ENCODE data around the gene MRPS18A. TPM values are rescaled to one million over a fixed set of nuclear protein-coding genes. Genes with fewer than 3 reads are reported as not detected.
A peak's percentile ranks its signal among the peaks of the same experiment; 100 is the strongest.
"Not testable (repeated sequence)": the region's sequence is repeated elsewhere in the genome, so short reads cannot be mapped to it uniquely, and the experiment has no call there.

Gene MRPS18A
- total RNA-seq, 1 experiment from 2014 or later: 47.3 TPM

GRCh38 chr6:43635387-43636307 is 51.9 kb downstream of the MRPS18A start, which contains the start of gene MAD2L1BP:
TSS of gene MAD2L1BP (plus strand) at chr6:43635840. CDS start at chr6:43635876, 36 bp downstream.
- no peaks in the 10 kb centered on the region for H3K9me3 ChIP-seq
- DNase-seq: peak; percentile 71
- H3K4me3 ChIP-seq: peak within 1 kb of the TSS; percentile 80
- peaks cover 18% of the 10 kb centered on the region for H3K36me3 ChIP-seq
- H3K27me3 ChIP-seq: no peaks in the 10 kb centered on the region

GRCh38 chr6:43634702-43635303 is 52.8 kb downstream of the MRPS18A start:
- Histone ChIP-seq H3K36me3 (peaks cover 10% of the 10 kb centered on the region), H3K27me3 (no peaks in the 10 kb centered on the region), H3K9me3 (no peaks in the 10 kb centered on the region), H3K4me3 (no peak overlapping the region)
- DNase-seq: no peak

GRCh38 chr6:43633002-43633401 is 54.6 kb downstream of the MRPS18A start:
- not testable (repeated sequence) for DNase-seq, H3K27me3 ChIP-seq, H3K4me3 ChIP-seq, H3K36me3 ChIP-seq, H3K9me3 ChIP-seq

- peaks cover 2% of the 10 kb centered on the region for H3K36me3 ChIP-seq
- H3K27me3 ChIP-seq: no peaks in the 10 kb centered on the region
- no peak for DNase-seq
- H3K9me3 ChIP-seq: no peaks in the 10 kb centered on the region
- no peak overlapping the region for H3K4me3 ChIP-seq
Measured at GRCh38 chr6:43630980-43631619, 56.5 kb downstream of the MRPS18A start.

GRCh38 chr6:43629505-43630300 is 57.9 kb downstream of the MRPS18A start:
- Histone ChIP-seq H3K9me3 (no peaks in the 10 kb centered on the region), H3K4me3 (peak overlapping the region; percentile 63), H3K27me3 (no peaks in the 10 kb centered on the region), H3K36me3 (peaks cover 8% of the 10 kb centered on the region)
- peak; percentile 91 for DNase-seq

GRCh38 chr6:43629104-43629504 is 58.5 kb downstream of the MRPS18A start, which contains the start of gene GTPBP2:
TSS of gene GTPBP2 (minus strand) at chr6:43629264. CDS start at chr6:43629162, 102 bp downstream.
- peak within 1 kb of the TSS; percentile 63 for H3K4me3 ChIP-seq
- no peaks in the 10 kb centered on the region for H3K9me3 ChIP-seq
- peak; percentile 96 for DNase-seq
- H3K27me3 ChIP-seq: no peaks in the 10 kb centered on the region
- peaks cover 8% of the 10 kb centered on the region for H3K36me3 ChIP-seq

DNA sequence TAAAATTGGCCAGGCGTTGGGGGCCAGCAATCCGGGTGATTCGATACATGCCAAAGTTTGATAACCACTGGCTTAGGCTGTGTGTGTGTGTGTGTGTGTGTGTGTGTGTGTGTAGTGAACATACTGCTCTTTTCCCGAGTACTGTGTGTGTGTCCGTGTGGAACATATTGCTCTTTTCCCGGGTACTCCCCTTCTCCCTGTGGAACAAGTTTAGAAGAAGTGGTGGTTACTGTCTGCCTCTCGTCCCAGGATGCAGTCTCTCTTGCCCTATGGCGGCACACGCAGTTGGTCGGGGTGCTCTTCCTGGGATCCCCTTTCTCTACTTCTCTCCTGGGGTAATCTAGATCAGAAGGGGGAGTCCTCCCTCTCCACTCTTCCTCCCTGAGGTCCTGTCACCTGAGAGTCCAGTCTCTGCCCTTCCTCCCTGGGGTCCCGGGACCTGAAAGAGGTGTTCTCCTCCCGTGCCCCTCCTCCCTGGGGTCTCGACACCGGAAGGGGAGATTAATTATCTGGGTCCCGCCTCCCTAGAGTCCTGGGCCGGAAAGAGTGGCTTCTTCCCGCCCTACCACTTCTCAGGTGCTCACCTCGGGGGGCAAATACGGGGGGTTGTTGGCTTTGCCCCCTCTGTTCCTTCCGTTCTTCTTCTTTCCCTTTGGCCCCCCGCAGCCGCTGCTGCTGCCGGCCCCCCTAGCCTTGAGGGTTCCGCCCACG is 59.0 kb downstream of the MRPS18A start:
- DNase-seq: peak; percentile 35
- Histone ChIP-seq H3K4me3 (peak overlapping the region; percentile 63), H3K36me3 (peaks cover 8% of the 10 kb centered on the region), H3K27me3 (no peaks in the 10 kb centered on the region), H3K9me3 (no peaks in the 10 kb centered on the region)

DNA sequence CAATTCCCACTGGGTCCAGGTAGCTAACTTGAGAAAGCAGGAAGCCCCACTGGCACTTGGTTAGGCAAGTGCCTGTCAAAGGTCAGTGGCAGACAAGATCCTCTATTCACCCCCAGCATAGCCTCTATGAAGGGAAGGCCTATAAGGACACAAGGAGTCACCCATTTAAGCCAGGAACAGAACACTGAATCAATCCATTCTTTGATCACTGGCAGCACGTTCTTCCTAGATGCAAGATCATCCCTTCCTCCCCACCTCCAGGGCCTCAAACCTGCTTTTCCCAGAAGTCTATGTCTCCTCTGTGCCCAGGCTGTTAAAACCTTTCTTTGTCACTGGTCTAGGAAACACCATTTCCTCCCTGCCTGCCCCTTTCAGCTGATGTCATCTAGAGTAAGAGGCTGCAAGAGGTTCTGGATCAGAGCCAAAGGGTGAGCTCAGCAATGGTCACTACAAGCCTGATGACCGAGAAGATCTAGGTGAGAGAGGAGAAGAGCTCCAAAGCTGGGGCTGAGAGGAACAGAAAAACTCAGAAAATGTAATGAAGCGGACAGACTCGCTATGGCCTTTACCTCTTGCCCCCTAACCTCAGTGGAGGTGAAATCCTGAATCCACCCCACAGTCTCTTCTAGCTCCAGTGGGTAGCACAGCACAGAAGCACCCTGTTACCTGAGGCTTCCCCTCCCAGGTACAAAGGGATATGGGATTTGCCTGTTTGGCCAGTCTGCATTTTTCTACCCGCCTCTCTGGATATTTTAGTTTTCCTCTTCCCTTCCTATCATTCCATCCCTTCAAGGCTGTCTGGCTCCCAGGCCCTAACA is 60.4 kb downstream of the MRPS18A start:
- Histone ChIP-seq H3K9me3 (no peaks in the 10 kb centered on the region), H3K4me3 (no peak overlapping the region; the same call in 1 of the 2 replicates), H3K27me3 (no peaks in the 10 kb centered on the region), H3K36me3 (peaks cover 8% of the 10 kb centered on the region)
- DNase-seq: peak; percentile 77

DNA sequence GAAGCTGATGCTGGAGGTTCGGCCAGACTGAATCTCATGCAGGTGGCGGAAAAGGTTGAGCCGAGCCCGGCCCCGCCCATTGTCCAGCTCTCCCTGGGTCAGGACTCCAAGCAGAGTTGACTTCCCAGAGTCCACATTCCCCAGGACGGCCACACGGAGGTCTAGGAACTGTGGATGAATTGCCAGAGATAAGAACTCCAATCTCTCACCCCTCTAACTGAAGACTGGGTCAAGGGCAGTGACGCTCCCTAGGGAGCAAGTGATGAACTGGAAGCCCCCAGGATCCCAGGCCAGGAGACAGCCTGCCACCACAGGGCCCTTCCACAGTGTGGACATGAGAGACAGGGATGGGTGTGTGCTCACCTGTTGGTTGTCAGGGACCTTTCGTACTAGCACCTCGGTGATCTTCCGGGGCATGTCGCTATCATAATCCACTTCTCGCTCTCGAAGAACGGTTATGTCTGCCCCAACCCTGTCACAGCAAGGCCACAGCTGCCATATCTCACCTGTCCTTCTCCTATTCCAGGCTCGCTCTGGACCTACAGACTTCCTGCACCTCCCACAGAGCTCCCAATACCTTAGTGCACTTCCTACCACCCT is 62.1 kb downstream of the MRPS18A start:
- Histone ChIP-seq H3K4me3 (no peak overlapping the region), H3K9me3 (no peaks in the 10 kb centered on the region), H3K36me3 (peaks cover 14% of the 10 kb centered on the region), H3K27me3 (no peaks in the 10 kb centered on the region)
- no peak for DNase-seq

DNA sequence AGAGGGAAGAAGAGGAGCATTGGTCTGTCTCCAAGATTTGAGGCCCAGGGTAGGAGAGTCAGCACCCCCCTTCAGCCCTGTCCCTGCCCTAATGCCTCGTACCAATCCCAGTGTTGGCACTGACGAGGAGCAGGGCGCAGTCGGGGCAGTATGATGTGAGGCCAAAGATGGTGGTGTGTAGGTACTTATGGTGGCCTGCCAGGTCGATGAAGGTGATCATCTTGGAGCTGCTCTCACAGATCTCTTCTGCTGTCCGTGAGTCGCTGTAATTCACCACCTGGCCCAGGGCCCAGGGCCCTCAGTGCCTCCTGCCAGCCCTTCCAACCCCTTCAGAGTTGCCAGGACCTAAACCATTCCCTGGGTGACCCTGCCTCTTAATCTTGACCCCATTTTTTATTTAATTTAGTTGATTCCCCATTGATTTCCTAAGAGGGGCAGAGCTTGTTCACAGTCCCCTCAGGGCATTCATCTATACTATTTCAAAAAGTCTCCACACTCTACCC is 62.8 kb downstream of the MRPS18A start:
- Histone ChIP-seq H3K4me3 (no peak overlapping the region), H3K9me3 (no peaks in the 10 kb centered on the region), H3K27me3 (no peaks in the 10 kb centered on the region), H3K36me3 (peaks cover 14% of the 10 kb centered on the region)
- peak; percentile 46 for DNase-seq

DNA sequence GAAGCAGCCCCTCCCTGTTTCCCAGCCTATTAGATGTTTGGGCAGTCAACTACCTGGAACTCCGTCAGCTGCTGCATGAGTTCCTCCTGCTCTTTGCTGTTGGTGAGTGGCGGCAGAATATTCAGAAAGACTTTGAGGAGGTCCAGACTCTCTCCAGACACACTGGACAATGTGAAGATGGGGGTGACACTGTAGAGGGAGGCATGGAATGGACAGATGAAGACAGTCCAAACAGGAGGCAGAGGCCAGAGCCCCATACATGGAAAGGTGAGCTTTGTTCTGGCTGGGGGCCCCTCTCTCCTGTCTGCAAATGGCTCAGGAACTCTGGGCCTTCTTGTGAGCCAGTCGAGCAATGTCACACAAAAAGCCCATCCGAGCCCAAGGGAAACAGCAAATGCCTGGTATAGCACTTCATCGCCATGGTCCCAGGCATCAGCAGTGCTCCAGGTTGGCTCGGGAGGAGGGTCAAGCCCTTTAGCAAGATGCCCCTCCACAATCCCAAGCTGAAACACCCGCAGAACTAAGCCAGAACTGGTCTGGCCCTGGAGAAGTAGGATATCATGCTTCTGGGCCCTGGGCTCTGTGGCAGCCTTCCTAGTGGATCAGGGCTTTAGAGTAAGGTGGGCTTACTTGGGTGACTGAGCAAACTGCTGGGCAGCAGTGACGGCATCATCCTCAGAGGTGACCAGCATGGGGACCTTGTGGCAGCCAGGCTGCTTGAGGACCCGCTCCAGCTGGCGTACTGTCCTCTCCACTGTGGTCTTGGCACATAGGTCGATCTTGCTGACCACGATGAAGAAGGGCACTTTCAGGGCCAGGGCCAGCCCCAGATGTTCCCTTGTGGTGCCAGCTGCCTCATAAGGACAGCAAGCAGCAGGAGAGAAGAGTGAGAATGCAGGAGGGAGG is 63.5 kb downstream of the MRPS18A start:
- Histone ChIP-seq H3K9me3 (no peaks in the 10 kb centered on the region), H3K36me3 (peaks cover 14% of the 10 kb centered on the region), H3K27me3 (no peaks in the 10 kb centered on the region), H3K4me3 (no peak overlapping the region)
- no peak for DNase-seq

GRCh38 chr6:43622541-43622940 is 65.0 kb downstream of the MRPS18A start:
- DNase-seq: no peak
- Histone ChIP-seq H3K36me3 (peaks cover 14% of the 10 kb centered on the region), H3K4me3 (no peak overlapping the region), H3K27me3 (no peaks in the 10 kb centered on the region), H3K9me3 (no peaks in the 10 kb centered on the region)

- peaks cover 14% of the 10 kb centered on the region for H3K36me3 ChIP-seq
- H3K4me3 ChIP-seq: no peak overlapping the region
- no peaks in the 10 kb centered on the region for H3K27me3 ChIP-seq
- no peaks in the 10 kb centered on the region for H3K9me3 ChIP-seq
- DNase-seq: no peak
Measured at GRCh38 chr6:43621836-43622180, 65.8 kb downstream of the MRPS18A start.
